Osteoblast (primary cell): Measurements from ENCODE around the gene RMI2. TPM values are rescaled to one million over a fixed set of nuclear protein-coding genes. Genes with fewer than 3 reads are reported as not detected.

Experiments used
- DNase-seq: peaks from one replicate; pipeline ENCODE4 v3.0.0; 2011; ENCODE audit warnings: low spot score, mixed read lengths; ENCODE audit not compliant: insufficient read length; ENCODE audit errors: missing footprints
- H2AFZ ChIP-seq: 2 replicates; pipeline ENCODE4 v1.6.0; 2011; ENCODE audit warnings: mild to moderate bottlenecking, low read length
- H3K27ac ChIP-seq: 2 replicates; pipeline ENCODE4 v1.5.1; 2011; ENCODE audit warnings: mild to moderate bottlenecking, low read depth, low read length, moderate library complexity
- H3K27me3 ChIP-seq: 2 replicates; pipeline ENCODE4 v1.6.0; 2012; ENCODE audit warnings: mild to moderate bottlenecking, control low read depth, inconsistent platforms, low read length, moderate library complexity; ENCODE audit not compliant: insufficient read depth
- H3K36me3 ChIP-seq: 2 replicates; pipeline ENCODE4 v1.5.1; 2011; ENCODE audit warnings: mild to moderate bottlenecking, low read length, control low read depth, moderate library complexity; ENCODE audit not compliant: insufficient read depth
- H3K4me1 ChIP-seq: 2 replicates; pipeline ENCODE4 v1.5.1; 2011; ENCODE audit warnings: mild to moderate bottlenecking, low read length, control low read depth, moderate library complexity; ENCODE audit not compliant: insufficient read depth
- H3K4me2 ChIP-seq: 2 replicates; pipeline ENCODE4 v1.6.0; 2011; ENCODE audit warnings: mild to moderate bottlenecking, low read length; ENCODE audit not compliant: insufficient read depth
- H3K4me3 ChIP-seq: fragments of 200-600 bp; sonication (generic); 3 replicates; pipeline ENCODE4 v1.5.1; 2012; ENCODE audit warnings: mild to moderate bottlenecking, low read length, inconsistent platforms; ENCODE audit not compliant: insufficient read depth
- H3K79me2 ChIP-seq: 2 replicates; pipeline ENCODE4 v1.6.0; 2012; ENCODE audit warnings: mild to moderate bottlenecking, low read length, control low read depth, inconsistent platforms; ENCODE audit not compliant: insufficient read depth
- H3K9me3 ChIP-seq: 2 replicates; pipeline ENCODE4 v1.5.1; 2011; ENCODE audit warnings: low read depth, low read length, control low read depth
- H4K20me1 ChIP-seq: 2 replicates; pipeline ENCODE4 v1.6.0; 2012; ENCODE audit warnings: mild to moderate bottlenecking, low read length, control low read depth; ENCODE audit not compliant: insufficient read depth
- total RNA-seq: library from RNA; depleted of rRNA; stranded (reverse); fragments of >200 nt; gene quantifications from 2 replicates; pipeline ENCODE4 v1.2.3, GENCODE V29; 2012
- TF ChIP-seq, protein P1 (sequence below): IDR thresholded peaks from 2 replicates; pipeline ENCODE4 v1.5.1; 2011; ENCODE audit warnings: mild to moderate bottlenecking, low read depth, low read length, moderate library complexity; ENCODE audit errors: extremely low read depth

Gene RMI2
- total RNA-seq, 1 donor, result 1.4 TPM

DNA sequence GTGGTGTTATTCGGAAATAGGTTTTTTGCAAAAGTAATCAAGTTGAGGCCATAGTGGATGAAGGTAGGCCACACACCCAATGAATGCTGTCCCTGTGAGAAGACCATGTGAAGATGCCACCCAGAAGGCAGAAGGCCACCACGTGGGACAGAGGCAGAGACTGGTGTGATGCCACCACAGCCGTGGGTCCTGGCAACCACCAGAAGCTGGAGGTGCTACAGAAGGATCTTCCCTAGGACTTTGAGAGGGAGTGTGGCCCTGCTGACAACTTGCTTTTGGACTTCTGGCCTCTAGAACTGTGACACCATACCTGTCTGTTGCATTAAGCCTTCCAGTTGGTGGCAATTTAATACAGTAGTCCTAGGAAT, 49.3 kb downstream of the RMI2 start:
- Histone ChIP-seq H3K4me3 (no peak overlapping the region), H3K4me1 (no peaks in the 10 kb centered on the region), H3K79me2 (no peaks in the 10 kb centered on the region), H4K20me1 (no peaks in the 10 kb centered on the region), H2AFZ (no peak overlapping the region), H3K36me3 (no peaks in the 10 kb centered on the region), H3K27me3 (no peaks in the 10 kb centered on the region), H3K9me3 (no peaks in the 10 kb centered on the region), H3K4me2 (no peak overlapping the region), H3K27ac (no peak overlapping the region)
- DNase-seq, result no peak
- TF ChIP-seq, protein P1, sequence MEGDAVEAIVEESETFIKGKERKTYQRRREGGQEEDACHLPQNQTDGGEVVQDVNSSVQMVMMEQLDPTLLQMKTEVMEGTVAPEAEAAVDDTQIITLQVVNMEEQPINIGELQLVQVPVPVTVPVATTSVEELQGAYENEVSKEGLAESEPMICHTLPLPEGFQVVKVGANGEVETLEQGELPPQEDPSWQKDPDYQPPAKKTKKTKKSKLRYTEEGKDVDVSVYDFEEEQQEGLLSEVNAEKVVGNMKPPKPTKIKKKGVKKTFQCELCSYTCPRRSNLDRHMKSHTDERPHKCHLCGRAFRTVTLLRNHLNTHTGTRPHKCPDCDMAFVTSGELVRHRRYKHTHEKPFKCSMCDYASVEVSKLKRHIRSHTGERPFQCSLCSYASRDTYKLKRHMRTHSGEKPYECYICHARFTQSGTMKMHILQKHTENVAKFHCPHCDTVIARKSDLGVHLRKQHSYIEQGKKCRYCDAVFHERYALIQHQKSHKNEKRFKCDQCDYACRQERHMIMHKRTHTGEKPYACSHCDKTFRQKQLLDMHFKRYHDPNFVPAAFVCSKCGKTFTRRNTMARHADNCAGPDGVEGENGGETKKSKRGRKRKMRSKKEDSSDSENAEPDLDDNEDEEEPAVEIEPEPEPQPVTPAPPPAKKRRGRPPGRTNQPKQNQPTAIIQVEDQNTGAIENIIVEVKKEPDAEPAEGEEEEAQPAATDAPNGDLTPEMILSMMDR, result no peak

- Histone ChIP-seq H3K36me3 (no peaks in the 10 kb centered on the region), H2AFZ (no peak overlapping the region), H3K9me3 (no peaks in the 10 kb centered on the region), H3K4me3 (no peak overlapping the region), H3K79me2 (no peaks in the 10 kb centered on the region), H3K4me1 (no peaks in the 10 kb centered on the region), H3K27me3 (no peaks in the 10 kb centered on the region), H3K27ac (no peak overlapping the region), H4K20me1 (no peaks in the 10 kb centered on the region), H3K4me2 (no peak overlapping the region)
- peak; percentile 71 for DNase-seq
- TF ChIP-seq, protein P1, result no peak
Measured at GRCh38 chr16:11395008-11395948, 50.0 kb downstream of the RMI2 start.

DNA sequence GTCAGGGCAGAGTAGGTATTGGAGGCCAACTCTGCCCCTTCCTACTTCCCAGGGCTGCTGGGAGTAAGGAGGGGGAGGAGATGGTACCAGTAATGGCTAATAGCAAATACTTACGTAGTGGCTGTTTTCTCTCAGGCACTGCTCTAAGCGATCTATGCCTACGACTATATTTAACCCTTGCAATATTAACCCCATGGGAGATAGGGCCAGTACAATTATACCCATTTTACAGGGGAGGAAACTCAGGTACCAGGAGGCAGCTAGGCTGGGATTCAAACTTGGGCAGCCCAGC, 50.6 kb downstream of the RMI2 start:
- no peaks in the 10 kb centered on the region for H3K79me2 ChIP-seq
- H3K4me3 ChIP-seq, result no peak overlapping the region
- H3K27ac ChIP-seq, result no peak overlapping the region
- no peaks in the 10 kb centered on the region for H3K4me1 ChIP-seq
- TF ChIP-seq, protein P1, result no peak
- no peaks in the 10 kb centered on the region for H3K27me3 ChIP-seq
- H2AFZ ChIP-seq, result no peak overlapping the region
- H4K20me1 ChIP-seq, result no peaks in the 10 kb centered on the region
- peak; percentile 61 for DNase-seq
- H3K9me3 ChIP-seq, result no peaks in the 10 kb centered on the region
- no peak overlapping the region for H3K4me2 ChIP-seq
- no peaks in the 10 kb centered on the region for H3K36me3 ChIP-seq

GRCh38 chr16:11396241-11397048, 51.2 kb downstream of the RMI2 start:
- H3K36me3 ChIP-seq, result no peaks in the 10 kb centered on the region
- H3K4me3 ChIP-seq, result no peak overlapping the region
- peak overlapping the region; percentile 95 for H2AFZ ChIP-seq
- no peaks in the 10 kb centered on the region for H3K79me2 ChIP-seq
- H3K4me1 ChIP-seq, result no peaks in the 10 kb centered on the region
- H3K4me2 ChIP-seq, result no peak overlapping the region
- no peaks in the 10 kb centered on the region for H4K20me1 ChIP-seq
- DNase-seq, result peak; percentile 100
- no peaks in the 10 kb centered on the region for H3K27me3 ChIP-seq
- H3K27ac ChIP-seq, result no peak overlapping the region
- H3K9me3 ChIP-seq, result no peaks in the 10 kb centered on the region
- TF ChIP-seq, protein P1, result peak; percentile 94
